ENCODE measurements around the gene AGFG1. TPM values are rescaled to one million over a fixed set of nuclear protein-coding genes. Genes with fewer than 3 reads are reported as not detected.

The AGFG1 gene, protein sequence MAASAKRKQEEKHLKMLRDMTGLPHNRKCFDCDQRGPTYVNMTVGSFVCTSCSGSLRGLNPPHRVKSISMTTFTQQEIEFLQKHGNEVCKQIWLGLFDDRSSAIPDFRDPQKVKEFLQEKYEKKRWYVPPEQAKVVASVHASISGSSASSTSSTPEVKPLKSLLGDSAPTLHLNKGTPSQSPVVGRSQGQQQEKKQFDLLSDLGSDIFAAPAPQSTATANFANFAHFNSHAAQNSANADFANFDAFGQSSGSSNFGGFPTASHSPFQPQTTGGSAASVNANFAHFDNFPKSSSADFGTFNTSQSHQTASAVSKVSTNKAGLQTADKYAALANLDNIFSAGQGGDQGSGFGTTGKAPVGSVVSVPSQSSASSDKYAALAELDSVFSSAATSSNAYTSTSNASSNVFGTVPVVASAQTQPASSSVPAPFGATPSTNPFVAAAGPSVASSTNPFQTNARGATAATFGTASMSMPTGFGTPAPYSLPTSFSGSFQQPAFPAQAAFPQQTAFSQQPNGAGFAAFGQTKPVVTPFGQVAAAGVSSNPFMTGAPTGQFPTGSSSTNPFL
- total RNA-seq = 10 to 100 TPM; 41.0 to 60.3 (median 55.0) TPM

DNA sequence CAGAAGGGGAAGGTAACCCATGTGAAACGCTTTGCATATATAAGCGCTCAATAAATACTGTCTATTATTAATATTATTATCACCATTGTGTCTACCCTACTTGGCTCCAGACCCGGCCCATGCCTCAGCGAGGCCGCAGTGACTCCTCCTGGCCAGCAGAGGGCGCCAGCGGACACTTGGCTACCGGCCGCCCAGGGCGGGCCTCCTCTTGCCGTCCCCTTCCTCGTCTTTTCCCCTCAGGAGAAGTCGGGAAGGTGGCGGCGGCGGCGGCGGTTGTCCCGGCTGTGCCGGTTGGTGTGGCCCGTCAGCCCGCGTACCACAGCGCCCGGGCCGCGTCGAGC lies at the start of gene AGFG1:
AGFG1 (plus strand) TSS at position 233 of the 341 bp plus-strand sequence. CDS start 266 bp downstream, outside the sequence.
- peak within 1 kb of the TSS; percentile 92 for H3K27ac ChIP-seq
- peak within 1 kb of the TSS; percentile 98 for H3K4me3 ChIP-seq
- no peaks in the 10 kb centered on the region for H3K36me3 ChIP-seq
- no peaks in the 10 kb centered on the region for H3K27me3 ChIP-seq
- no peaks in the 10 kb centered on the region for H3K9me3 ChIP-seq
- H3K4me1 ChIP-seq = peaks cover 23% of the 10 kb centered on the region
- TF ChIP-seq POLR2AphosphoS5 (IDR thresholded peaks at IDR 0.05) (peak in 2 of 3 donors; percentile 12 to 86), POLR2A (IDR thresholded peaks at IDR 0.05) (peak in 1 of 2 donors; percentile 54), EP300 (IDR thresholded peaks at IDR 0.05) (no peak)
- TF ChIP-seq, protein P1, sequence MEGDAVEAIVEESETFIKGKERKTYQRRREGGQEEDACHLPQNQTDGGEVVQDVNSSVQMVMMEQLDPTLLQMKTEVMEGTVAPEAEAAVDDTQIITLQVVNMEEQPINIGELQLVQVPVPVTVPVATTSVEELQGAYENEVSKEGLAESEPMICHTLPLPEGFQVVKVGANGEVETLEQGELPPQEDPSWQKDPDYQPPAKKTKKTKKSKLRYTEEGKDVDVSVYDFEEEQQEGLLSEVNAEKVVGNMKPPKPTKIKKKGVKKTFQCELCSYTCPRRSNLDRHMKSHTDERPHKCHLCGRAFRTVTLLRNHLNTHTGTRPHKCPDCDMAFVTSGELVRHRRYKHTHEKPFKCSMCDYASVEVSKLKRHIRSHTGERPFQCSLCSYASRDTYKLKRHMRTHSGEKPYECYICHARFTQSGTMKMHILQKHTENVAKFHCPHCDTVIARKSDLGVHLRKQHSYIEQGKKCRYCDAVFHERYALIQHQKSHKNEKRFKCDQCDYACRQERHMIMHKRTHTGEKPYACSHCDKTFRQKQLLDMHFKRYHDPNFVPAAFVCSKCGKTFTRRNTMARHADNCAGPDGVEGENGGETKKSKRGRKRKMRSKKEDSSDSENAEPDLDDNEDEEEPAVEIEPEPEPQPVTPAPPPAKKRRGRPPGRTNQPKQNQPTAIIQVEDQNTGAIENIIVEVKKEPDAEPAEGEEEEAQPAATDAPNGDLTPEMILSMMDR (IDR thresholded peaks at IDR 0.05) = peak; percentile 92 to 99
- WGBS = 1% methylated on average over 15 of the region's 28 CpGs
- peak; percentile 88 to 90 for DNase-seq (ENCODE audit: low spot score in 2 of 2)

DNA sequence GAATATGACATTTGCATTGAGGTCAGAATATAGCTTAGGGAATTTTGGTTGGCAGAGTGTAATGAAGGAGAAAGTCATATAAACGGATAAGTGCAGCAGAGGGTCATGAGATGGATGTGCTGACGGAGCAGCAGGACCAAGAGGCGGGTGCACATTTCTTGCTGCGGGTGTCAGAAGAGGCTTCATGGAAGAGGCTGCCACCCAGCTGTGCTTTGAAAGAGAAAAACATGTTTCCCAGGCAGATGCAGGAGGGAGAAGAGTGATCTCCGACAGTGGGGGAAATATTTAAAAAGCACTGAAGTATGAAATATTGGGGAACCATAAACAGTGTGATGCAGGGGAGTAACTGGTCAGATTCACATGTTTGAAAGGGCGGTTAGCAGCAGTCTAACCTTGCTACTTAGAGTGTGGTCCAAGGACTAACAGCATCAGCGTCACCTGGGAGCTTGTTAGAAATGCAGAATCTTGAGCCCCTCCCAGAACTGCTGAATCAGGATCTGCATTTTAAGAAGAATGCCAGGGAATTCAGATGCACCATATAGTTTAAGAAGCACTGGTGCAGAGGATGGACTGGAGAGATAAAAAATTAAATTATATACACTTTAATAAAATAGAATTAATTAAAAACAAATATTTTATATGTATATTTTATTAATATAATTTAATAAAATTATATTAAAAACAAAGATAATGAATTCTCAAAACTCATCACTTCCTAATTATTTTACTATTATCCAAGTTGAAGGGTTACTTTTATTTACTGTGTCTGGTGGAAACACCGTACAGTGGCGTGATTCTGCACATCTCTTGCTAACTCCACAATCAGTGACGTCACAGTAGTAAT lies 48.1 kb upstream of the AGFG1 start:
- H3K27me3 ChIP-seq = no peaks in the 10 kb centered on the region
- H3K4me3 ChIP-seq = no peak overlapping the region
- no peak for TF ChIP-seq POLR2AphosphoS5 (IDR thresholded peaks at IDR 0.05)
- TF ChIP-seq, protein P1 (IDR thresholded peaks at IDR 0.05) = no peak
- TF ChIP-seq POLR2A (IDR thresholded peaks at IDR 0.05) = no peak
- TF ChIP-seq EP300 (IDR thresholded peaks at IDR 0.05) = no peak
- no peaks in the 10 kb centered on the region for H3K36me3 ChIP-seq
- H3K27ac ChIP-seq = no peak overlapping the region
- H3K9me3 ChIP-seq = no peaks in the 10 kb centered on the region
- WGBS = 71% methylated on average over 10 of the region's 10 CpGs
- no peaks in the 10 kb centered on the region for H3K4me1 ChIP-seq
- DNase-seq (ENCODE audit: low spot score in 2 of 2) = no peak

DNA sequence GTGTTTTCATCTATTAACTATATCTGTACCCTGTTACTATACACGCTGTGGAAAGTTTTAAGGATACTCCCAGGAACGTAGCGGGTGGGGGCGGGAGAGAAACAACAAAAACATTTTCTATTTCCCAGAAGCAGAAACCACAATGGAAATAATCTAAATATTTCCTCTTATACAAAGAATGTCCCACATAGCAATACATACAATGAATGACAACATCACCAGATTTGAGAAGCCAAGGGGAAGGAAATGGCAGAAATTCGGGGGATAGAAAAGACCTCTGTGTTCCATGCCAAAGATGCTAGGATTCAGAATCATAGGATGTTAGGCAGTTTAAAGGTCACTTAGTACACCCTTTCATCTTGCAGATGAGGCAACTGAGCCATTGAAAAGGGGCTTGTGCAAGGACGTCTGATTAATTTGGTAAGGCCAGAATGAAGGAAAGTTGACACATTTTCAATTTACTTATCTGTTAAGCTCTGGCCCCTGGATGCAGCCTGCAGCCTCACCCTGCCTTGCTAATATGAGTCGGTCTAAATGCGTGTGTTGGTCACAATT lies 43.1 kb upstream of the AGFG1 start:
- no peak for DNase-seq (ENCODE audit: low spot score in 2 of 2)
- H3K27me3 ChIP-seq = no peaks in the 10 kb centered on the region
- no peak overlapping the region for H3K27ac ChIP-seq
- TF ChIP-seq POLR2AphosphoS5 (IDR thresholded peaks at IDR 0.05) (no peak), EP300 (IDR thresholded peaks at IDR 0.05) (no peak), POLR2A (IDR thresholded peaks at IDR 0.05) (no peak)
- TF ChIP-seq, protein P1 (IDR thresholded peaks at IDR 0.05) = no peak
- no peaks in the 10 kb centered on the region for H3K36me3 ChIP-seq
- no peak overlapping the region for H3K4me3 ChIP-seq
- no peaks in the 10 kb centered on the region for H3K4me1 ChIP-seq
- H3K9me3 ChIP-seq = no peaks in the 10 kb centered on the region
- WGBS = 78% methylated on average over 8 of the region's 8 CpGs

DNA sequence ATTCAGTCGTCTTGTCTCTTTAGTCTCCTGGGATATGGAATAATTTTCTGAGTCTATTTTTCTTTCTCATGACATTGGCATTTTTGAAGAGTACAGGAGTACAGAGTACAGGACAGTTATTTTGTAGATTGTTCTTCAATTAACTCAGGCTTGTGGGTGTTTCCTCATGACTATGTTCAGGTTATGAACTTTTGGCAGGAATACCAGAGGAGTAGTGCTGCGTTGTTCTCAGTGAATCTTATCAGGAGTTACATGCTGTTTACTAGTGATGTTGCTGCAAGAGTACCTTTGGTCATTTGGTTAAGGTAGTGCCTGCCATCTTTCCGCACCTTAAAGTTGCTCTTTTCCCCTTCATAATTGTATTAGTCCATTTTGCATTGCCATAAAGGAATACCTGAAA lies 41.3 kb upstream of the AGFG1 start:
- H3K4me1 ChIP-seq = no peaks in the 10 kb centered on the region
- H3K27ac ChIP-seq = no peak overlapping the region
- H3K27me3 ChIP-seq = no peaks in the 10 kb centered on the region
- no peaks in the 10 kb centered on the region for H3K36me3 ChIP-seq
- no peak for DNase-seq (ENCODE audit: low spot score in 2 of 2)
- TF ChIP-seq POLR2AphosphoS5 (IDR thresholded peaks at IDR 0.05) = no peak
- no peak for TF ChIP-seq EP300 (IDR thresholded peaks at IDR 0.05)
- TF ChIP-seq POLR2A (IDR thresholded peaks at IDR 0.05) = no peak
- TF ChIP-seq, protein P1 (IDR thresholded peaks at IDR 0.05) = no peak
- H3K4me3 ChIP-seq = no peak overlapping the region
- H3K9me3 ChIP-seq = no peaks in the 10 kb centered on the region
- 79% methylated on average over 3 of the region's 3 CpGs for WGBS

Data from suprapubic skin (tissue), 4 donors.